ENCODE measurements around the gene CCR2. TPM values are rescaled to one million over a fixed set of nuclear protein-coding genes. Genes with fewer than 3 reads are reported as not detected.
"Not testable (repeated sequence)": the region's sequence is repeated elsewhere in the genome, so short reads cannot be mapped to it uniquely, and the experiment has no call there.

The CCR2 gene
- polyA plus RNA-seq, 1 donor (not counting 4 experiments of a cell fraction or from before 2014, with no cell fraction given): 0.07 TPM

- H3K27me3 ChIP-seq (ENCODE audit: control insufficient read depth, extremely low read depth, insufficient read depth, low read length): no peaks in the 10 kb centered on the region
- no peak overlapping the region for H3K4me2 ChIP-seq (ENCODE audit: control insufficient read depth, extremely low read depth, insufficient read depth, low read depth, low read length)
- H3K9me1 ChIP-seq (ENCODE audit: control insufficient read depth, extremely low read depth, insufficient read depth, low read length): no peaks in the 10 kb centered on the region
- H3K79me2 ChIP-seq (ENCODE audit: control insufficient read depth, insufficient read depth, low read length): no peaks in the 10 kb centered on the region
- dilution Hi-C loops (cut with MboI; ENCODE audit: extremely low pct_ligation_motif_present, low sequenced_read_pairs): no loop called here
- no peak overlapping the region for H3K27ac ChIP-seq (ENCODE audit: control insufficient read depth, insufficient read depth, low read length)
- H3K36me3 ChIP-seq (ENCODE audit: control insufficient read depth in 2 of 2, extremely low read depth in 1 of 2, insufficient read depth in 2 of 2, low read length in 2 of 2): no peaks in the 10 kb centered on the region
- no peak for TF ChIP-seq EZH2 (IDR thresholded peaks at IDR 0.05; ENCODE audit: low read length)
- no peak overlapping the region for H3K9ac ChIP-seq (ENCODE audit: control insufficient read depth, extremely low read depth, insufficient read depth, low read length)
- FAIRE-seq (no peak), DNase-seq (ENCODE audit: low read depth, low spot score) (no peak)
- H3K9me3 ChIP-seq (ENCODE audit: control insufficient read depth, low read depth, low read length): no peaks in the 10 kb centered on the region
- no peak overlapping the region for H3K4me3 ChIP-seq (ENCODE audit: control insufficient read depth in 2 of 3, extremely low read depth in 1 of 3, insufficient read depth in 2 of 3, low read depth in 1 of 3, low read length in 3 of 3)
- no peak overlapping the region for H2AFZ ChIP-seq (ENCODE audit: control insufficient read depth, low read length)
- H3K4me1 ChIP-seq (ENCODE audit: control insufficient read depth, extremely low read depth, insufficient read depth, low read length): no peaks in the 10 kb centered on the region
- H4K20me1 ChIP-seq (ENCODE audit: control insufficient read depth, extremely low read depth, insufficient read depth, low read length): no peaks in the 10 kb centered on the region
These were observed 46.9 kb downstream of the CCR2 start for GRCh38 chr3:46400846-46401245.

DNA sequence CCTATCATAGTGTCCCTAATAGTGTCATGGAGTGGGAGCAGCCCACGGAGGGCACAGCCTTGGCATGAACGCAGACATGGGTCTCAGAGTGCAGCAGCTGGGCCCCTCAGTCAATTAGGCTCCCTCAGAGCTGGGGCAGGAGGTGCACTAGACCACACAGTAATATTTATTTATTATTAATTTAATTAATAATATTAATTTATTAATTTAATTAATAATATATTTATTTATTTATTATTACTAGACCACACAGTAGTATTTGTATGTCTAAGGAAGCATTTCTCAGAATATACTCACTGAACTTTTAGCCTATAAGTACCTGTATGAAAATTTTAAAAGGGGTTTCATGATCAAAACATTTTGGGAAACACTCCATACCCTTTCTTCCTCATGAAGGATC is 47.7 kb downstream of the CCR2 start:
- Histone ChIP-seq H3K27ac (ENCODE audit: control insufficient read depth, insufficient read depth, low read length) (no peak overlapping the region), H3K27me3 (ENCODE audit: control insufficient read depth, extremely low read depth, insufficient read depth, low read length) (no peaks in the 10 kb centered on the region), H3K79me2 (ENCODE audit: control insufficient read depth, insufficient read depth, low read length) (no peaks in the 10 kb centered on the region), H3K4me2 (ENCODE audit: control insufficient read depth, extremely low read depth, insufficient read depth, low read depth, low read length) (no peak overlapping the region), H3K9me3 (ENCODE audit: control insufficient read depth, low read depth, low read length) (no peaks in the 10 kb centered on the region), H3K9ac (ENCODE audit: control insufficient read depth, extremely low read depth, insufficient read depth, low read length) (no peak overlapping the region), H4K20me1 (ENCODE audit: control insufficient read depth, extremely low read depth, insufficient read depth, low read length) (no peaks in the 10 kb centered on the region), H2AFZ (ENCODE audit: control insufficient read depth, low read length) (no peak overlapping the region), H3K36me3 (ENCODE audit: control insufficient read depth in 2 of 2, extremely low read depth in 1 of 2, insufficient read depth in 2 of 2, low read length in 2 of 2) (no peaks in the 10 kb centered on the region), H3K9me1 (ENCODE audit: control insufficient read depth, extremely low read depth, insufficient read depth, low read length) (no peaks in the 10 kb centered on the region), H3K4me3 (ENCODE audit: control insufficient read depth in 2 of 3, extremely low read depth in 1 of 3, insufficient read depth in 2 of 3, low read depth in 1 of 3, low read length in 3 of 3) (no peak overlapping the region), H3K4me1 (ENCODE audit: control insufficient read depth, extremely low read depth, insufficient read depth, low read length) (no peaks in the 10 kb centered on the region)
- dilution Hi-C loops (cut with MboI; ENCODE audit: extremely low pct_ligation_motif_present, low sequenced_read_pairs): no loop called here
- no peak for FAIRE-seq
- no peak for DNase-seq (ENCODE audit: low read depth, low spot score)
- TF ChIP-seq EZH2 (IDR thresholded peaks at IDR 0.05; ENCODE audit: low read length): no peak

DNA sequence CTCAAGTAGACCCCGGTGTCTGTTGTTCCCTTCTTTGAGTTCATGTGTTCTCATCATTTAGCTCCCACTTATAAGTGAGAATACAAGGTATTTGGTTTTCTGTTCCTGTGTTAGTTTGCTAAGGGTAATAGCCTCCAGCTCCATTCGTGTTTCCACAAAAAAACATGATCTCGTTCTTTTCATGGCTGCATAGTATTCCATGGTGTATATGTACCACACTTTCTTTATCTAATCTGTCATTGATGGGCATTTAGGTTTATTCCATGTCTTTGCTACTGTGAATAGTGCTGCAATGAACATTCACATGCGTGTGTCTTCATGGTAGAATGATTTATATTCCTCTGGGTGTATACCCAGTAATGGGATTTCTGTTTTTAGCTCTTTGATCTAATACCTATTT is 49.0 kb downstream of the CCR2 start:
- H3K4me2 ChIP-seq (ENCODE audit: control insufficient read depth, extremely low read depth, insufficient read depth, low read depth, low read length); H3K9me3 ChIP-seq (ENCODE audit: control insufficient read depth, low read depth, low read length); dilution Hi-C loops (cut with MboI; ENCODE audit: extremely low pct_ligation_motif_present, low sequenced_read_pairs); H2AFZ ChIP-seq (ENCODE audit: control insufficient read depth, low read length); H3K79me2 ChIP-seq (ENCODE audit: control insufficient read depth, insufficient read depth, low read length); FAIRE-seq; H3K4me1 ChIP-seq (ENCODE audit: control insufficient read depth, extremely low read depth, insufficient read depth, low read length); H3K9me1 ChIP-seq (ENCODE audit: control insufficient read depth, extremely low read depth, insufficient read depth, low read length); H3K4me3 ChIP-seq (ENCODE audit: control insufficient read depth in 2 of 3, extremely low read depth in 1 of 3, insufficient read depth in 2 of 3, low read depth in 1 of 3, low read length in 3 of 3); H3K9ac ChIP-seq (ENCODE audit: control insufficient read depth, extremely low read depth, insufficient read depth, low read length); H3K36me3 ChIP-seq (ENCODE audit: control insufficient read depth in 2 of 2, extremely low read depth in 1 of 2, insufficient read depth in 2 of 2, low read length in 2 of 2); H3K27ac ChIP-seq (ENCODE audit: control insufficient read depth, insufficient read depth, low read length); H4K20me1 ChIP-seq (ENCODE audit: control insufficient read depth, extremely low read depth, insufficient read depth, low read length); DNase-seq (ENCODE audit: low read depth, low spot score); H3K27me3 ChIP-seq (ENCODE audit: control insufficient read depth, extremely low read depth, insufficient read depth, low read length): not testable (repeated sequence)
